Measurements from ENCODE around the gene TRIP6.

The TRIP6 gene

DNA sequence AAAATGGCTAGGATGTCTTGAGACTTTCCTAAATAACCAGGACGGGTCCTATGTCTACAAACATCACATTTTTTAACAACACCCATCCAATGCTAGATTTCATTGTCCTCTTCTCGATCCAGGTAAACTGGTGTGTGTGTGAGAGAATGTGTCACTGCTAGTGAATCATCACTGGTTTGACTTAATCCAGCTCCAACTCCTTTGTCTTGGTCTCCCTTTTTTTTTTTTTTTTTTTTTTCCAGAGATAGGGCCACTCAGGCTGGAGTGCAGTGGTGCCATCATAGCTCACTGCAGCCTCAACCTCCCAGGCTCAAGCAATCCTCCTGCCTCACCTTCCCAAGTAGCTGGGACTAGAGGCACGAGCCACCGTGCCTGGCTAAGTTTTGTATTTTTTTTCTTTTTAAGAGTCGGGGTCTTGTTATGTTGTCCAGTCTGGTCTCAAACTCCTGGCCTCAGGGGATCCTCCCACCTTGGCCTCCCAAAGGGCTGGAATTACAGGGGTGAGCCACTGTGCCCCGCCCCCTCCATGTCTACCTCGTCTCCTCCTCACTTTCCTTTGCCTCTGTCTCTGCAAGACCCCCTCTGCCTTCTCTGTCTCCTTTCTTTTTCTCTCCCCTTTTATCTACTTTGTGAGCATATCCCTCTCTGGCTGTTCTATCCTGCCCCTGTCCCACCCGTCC, 24.5 kb downstream of the TRIP6 start:
- peaks cover 69% of the 10 kb centered on the region for H3K27me3 ChIP-seq
- no peaks in the 10 kb centered on the region for H3K9me3 ChIP-seq
- TF ChIP-seq, protein P1, sequence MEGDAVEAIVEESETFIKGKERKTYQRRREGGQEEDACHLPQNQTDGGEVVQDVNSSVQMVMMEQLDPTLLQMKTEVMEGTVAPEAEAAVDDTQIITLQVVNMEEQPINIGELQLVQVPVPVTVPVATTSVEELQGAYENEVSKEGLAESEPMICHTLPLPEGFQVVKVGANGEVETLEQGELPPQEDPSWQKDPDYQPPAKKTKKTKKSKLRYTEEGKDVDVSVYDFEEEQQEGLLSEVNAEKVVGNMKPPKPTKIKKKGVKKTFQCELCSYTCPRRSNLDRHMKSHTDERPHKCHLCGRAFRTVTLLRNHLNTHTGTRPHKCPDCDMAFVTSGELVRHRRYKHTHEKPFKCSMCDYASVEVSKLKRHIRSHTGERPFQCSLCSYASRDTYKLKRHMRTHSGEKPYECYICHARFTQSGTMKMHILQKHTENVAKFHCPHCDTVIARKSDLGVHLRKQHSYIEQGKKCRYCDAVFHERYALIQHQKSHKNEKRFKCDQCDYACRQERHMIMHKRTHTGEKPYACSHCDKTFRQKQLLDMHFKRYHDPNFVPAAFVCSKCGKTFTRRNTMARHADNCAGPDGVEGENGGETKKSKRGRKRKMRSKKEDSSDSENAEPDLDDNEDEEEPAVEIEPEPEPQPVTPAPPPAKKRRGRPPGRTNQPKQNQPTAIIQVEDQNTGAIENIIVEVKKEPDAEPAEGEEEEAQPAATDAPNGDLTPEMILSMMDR (IDR thresholded peaks at IDR 0.05): no peak
- H3K27ac ChIP-seq: no peak overlapping the region
- H3K4me3 ChIP-seq (ENCODE audit: low read depth in 1 of 2, low read length in 1 of 2): no peak overlapping the region
- peaks cover 8% of the 10 kb centered on the region for H3K36me3 ChIP-seq
- peaks cover 52 to 69% of the 10 kb centered on the region in 2 experiments for H3K4me1 ChIP-seq (ENCODE audit: control insufficient read depth in 1 of 2, insufficient read depth in 1 of 2, low read depth in 1 of 2, low read length in 1 of 2)

DNA sequence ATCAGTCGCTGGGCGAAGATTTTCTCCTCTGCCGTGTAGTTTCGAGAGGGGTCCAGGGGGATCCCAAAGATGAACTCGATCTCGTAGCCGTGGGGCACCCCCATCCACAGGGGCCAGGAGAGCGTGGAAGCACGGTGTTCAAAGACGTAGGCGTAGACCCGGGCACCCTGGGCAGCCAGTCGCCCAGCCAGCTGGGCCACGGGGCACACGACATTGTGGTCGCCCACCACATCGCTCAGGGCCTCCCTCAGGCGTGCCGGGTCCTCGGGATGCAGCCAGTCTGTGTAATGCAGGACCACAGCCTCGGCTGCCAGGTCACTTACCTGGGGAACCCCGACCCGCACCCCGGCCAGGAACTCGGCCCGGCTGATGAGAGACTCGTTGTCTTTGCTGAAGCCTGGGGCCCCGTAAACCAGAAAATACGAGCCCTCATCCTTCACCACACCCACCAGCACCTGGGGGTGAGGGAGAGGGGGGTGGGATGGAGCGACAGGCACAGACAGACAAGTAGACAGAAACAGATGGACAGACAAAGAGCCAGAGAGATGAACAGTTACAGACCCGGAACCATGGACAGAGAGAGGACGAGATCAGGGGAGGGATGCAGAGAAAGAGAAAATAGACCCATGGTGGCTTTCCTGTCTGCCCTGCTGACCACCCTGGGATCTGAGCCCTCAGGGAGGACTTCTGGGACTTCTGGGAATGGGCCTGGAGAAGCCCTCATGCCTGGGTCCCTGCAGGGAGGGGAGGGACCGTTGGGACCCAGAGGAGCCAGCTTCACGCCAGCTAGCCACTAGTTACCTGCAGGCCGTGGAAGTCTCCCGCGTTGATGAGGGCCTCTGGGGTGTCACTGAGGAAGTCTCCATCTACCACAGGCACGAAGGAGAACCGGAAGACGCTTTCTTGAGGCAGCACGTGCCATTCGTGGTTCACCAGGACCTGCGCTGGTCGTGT, 25.5 kb downstream of the TRIP6 start:
- Histone ChIP-seq H3K27ac (no peak overlapping the region), H3K4me3 (ENCODE audit: low read depth in 1 of 2, low read length in 1 of 2) (no peak overlapping the region), H3K4me1 (ENCODE audit: control insufficient read depth in 1 of 2, insufficient read depth in 1 of 2, low read depth in 1 of 2, low read length in 1 of 2) (peaks cover 43 to 64% of the 10 kb centered on the region in 2 experiments), H3K36me3 (peaks cover 4% of the 10 kb centered on the region), H3K27me3 (peaks cover 79% of the 10 kb centered on the region), H3K9me3 (no peaks in the 10 kb centered on the region)
- TF ChIP-seq, protein P1 (IDR thresholded peaks at IDR 0.05): no peak

DNA sequence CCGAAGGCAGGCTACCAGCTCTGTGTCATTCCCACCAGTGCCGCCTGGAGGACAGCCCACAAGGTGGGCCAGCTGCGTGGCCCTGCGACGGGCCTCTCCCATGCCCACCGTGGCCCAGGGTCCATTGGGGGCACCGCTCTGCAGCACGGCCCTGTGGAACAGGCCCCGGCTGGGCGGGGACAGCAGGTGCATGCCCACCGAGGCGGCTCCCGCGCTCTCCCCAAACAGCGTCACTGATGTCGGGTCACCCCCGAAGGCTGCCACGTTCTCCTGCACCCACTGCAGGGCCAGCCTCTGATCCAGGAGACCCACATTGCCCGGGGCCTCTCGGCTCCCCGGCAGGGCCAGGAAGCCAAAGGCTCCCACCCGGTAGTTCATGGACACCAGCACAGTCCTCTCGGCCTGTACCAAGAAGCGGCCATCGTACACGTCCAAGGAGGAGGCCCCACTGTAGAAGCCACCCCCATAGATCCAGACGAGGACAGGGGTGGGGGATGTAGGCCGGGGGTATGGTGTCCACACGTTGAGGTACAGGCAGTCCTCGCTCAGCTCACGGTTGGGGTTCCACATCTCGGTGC, 26.2 kb downstream of the TRIP6 start:
- H3K4me3 ChIP-seq (ENCODE audit: low read depth in 1 of 2, low read length in 1 of 2): no peak overlapping the region
- H3K27ac ChIP-seq: no peak overlapping the region
- no peaks in the 10 kb centered on the region for H3K36me3 ChIP-seq
- H3K4me1 ChIP-seq (ENCODE audit: control insufficient read depth in 1 of 2, insufficient read depth in 1 of 2, low read depth in 1 of 2, low read length in 1 of 2): peaks cover 35 to 57% of the 10 kb centered on the region in 2 experiments
- no peaks in the 10 kb centered on the region for H3K9me3 ChIP-seq
- peaks cover 86% of the 10 kb centered on the region for H3K27me3 ChIP-seq
- TF ChIP-seq, protein P1 (IDR thresholded peaks at IDR 0.05): no peak

DNA sequence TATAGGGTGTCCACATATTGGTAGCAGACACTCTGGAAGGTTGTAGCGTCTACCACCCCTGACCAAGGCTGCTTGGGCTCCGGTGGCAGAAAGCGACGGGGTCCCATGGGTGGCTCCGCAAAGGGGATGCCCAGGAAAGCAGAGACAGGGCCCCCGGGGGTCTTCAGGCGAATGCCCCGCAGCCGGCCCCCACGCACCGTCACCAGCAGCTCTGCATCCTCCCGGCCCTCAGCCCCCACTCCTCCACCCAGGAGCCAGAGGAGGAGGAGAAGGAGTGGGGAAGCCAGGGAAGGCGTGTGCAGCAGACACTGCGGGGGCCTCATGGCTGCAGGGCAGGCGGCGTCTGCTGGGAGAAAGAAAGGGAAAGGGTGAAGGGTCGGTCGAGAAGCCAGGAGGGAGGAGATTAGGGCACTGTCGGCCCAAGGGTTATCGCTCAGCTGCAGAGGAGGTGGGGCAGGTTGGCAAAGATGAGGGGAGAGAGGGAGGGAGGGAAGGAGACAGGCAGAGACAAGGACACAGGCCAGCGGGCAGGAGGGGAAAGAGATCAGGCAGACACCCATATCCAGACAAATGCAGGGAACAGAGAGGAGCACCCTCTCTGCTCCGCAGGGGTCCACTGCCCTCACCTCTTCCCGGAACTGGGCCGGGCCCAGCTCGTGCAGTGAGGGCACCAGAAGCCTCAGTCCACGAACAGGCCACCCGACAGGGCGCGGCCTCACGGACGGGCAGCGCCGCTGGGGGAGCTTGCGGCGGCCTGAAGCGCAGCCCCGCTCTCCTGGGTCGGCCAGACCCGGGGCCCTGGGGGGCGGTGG, 26.9 kb downstream of the TRIP6 start:
- Histone ChIP-seq H3K27ac (no peak overlapping the region), H3K27me3 (peaks cover 93% of the 10 kb centered on the region), H3K36me3 (no peaks in the 10 kb centered on the region), H3K4me1 (ENCODE audit: control insufficient read depth in 1 of 2, insufficient read depth in 1 of 2, low read depth in 1 of 2, low read length in 1 of 2) (peaks cover 28 to 50% of the 10 kb centered on the region in 2 experiments), H3K9me3 (no peaks in the 10 kb centered on the region), H3K4me3 (ENCODE audit: low read depth in 1 of 2, low read length in 1 of 2) (no peak overlapping the region)
- TF ChIP-seq, protein P1 (IDR thresholded peaks at IDR 0.05): no peak
